Prostate gland (tissue), 2 donors: ENCODE measurements around the gene DNTT.

Experiments
- CTCF ChIP-seq, 4 experiments: fragments of 200-600 bp in 2 of 4; fragments of 450-650 bp in 2 of 4; sonication (generic) in 2 of 4; IDR thresholded peaks; 1 replicate in 3 of 4; 2 replicates in 1 of 4; pipeline ENCODE4 v1.5.1; 2016 to 2019; ENCODE audit warnings: antibody characterized with exemption in 4 of 4, mild to moderate bottlenecking in 2 of 4, moderate library complexity in 2 of 4
- POLR2A ChIP-seq: fragments of 450-650 bp; IDR thresholded peaks from one replicate; pipeline ENCODE4 v1.6.1; 2016; ENCODE audit warnings: antibody characterized with exemption, mild to moderate bottlenecking

- TF ChIP-seq POLR2A (no peak), CTCF (IDR thresholded peaks at IDR 0.05) (no peak)
These were observed 33.0 kb upstream of the DNTT start, which contains the start of gene BLNK for GRCh38 chr10:96271016-96271815.
